Astrocyte (in vitro differentiated cells and primary cell): ENCODE measurements around the gene TSSK3. TPM values are rescaled to one million over a fixed set of nuclear protein-coding genes. Genes with fewer than 3 reads are reported as not detected.

Source experiments
- DNase-seq: peaks from one replicate; pipeline ENCODE4 v3.0.0-alpha.2; 2010; ENCODE audit warnings: low read depth
- FAIRE-seq: peaks from 2 replicates; lab custom pipeline; 2011; peaks lifted over from hg19 to GRCh38; lab: Jason Lieb, UNC
- H2AFZ ChIP-seq: 2 replicates; pipeline ENCODE4 v1.6.0; 2012; ENCODE audit warnings: low read depth, low read length, inconsistent platforms
- H3K27ac ChIP-seq: 2 replicates; pipeline ENCODE4 v1.5.1; 2011; ENCODE audit warnings: low read depth, low read length, inconsistent platforms
- H3K27me3 ChIP-seq: 2 replicates; pipeline ENCODE4 v1.6.0; 2011; ENCODE audit warnings: low read length, inconsistent platforms; ENCODE audit not compliant: insufficient read depth
- H3K36me3 ChIP-seq: 2 replicates; pipeline ENCODE4 v1.5.1; 2011; ENCODE audit warnings: low read length, inconsistent platforms; ENCODE audit not compliant: insufficient read depth
- H3K4me1 ChIP-seq: 2 replicates; pipeline ENCODE4 v1.5.1; 2011; ENCODE audit warnings: low read length, inconsistent platforms; ENCODE audit not compliant: insufficient read depth
- H3K4me2 ChIP-seq: 2 replicates; pipeline ENCODE4 v1.6.0; 2012; ENCODE audit warnings: low read length, inconsistent platforms
- H3K4me3 ChIP-seq: 2 replicates; pipeline ENCODE4 v1.5.1; 2011; ENCODE audit warnings: low read depth, mild to moderate bottlenecking, low read length, inconsistent platforms; ENCODE audit not compliant: insufficient read depth
- H3K79me2 ChIP-seq: 2 replicates; pipeline ENCODE4 v1.6.0; 2012; ENCODE audit warnings: mild to moderate bottlenecking, low read length, inconsistent platforms; ENCODE audit not compliant: insufficient read depth
- H3K9ac ChIP-seq: 2 replicates; pipeline ENCODE4 v1.6.0; 2012; ENCODE audit warnings: mild to moderate bottlenecking, low read length, inconsistent platforms
- H3K9me3 ChIP-seq: 2 replicates; pipeline ENCODE4 v1.5.1; 2012; ENCODE audit warnings: low read depth, mild to moderate bottlenecking, low read length, inconsistent platforms; ENCODE audit not compliant: insufficient read depth
- H4K20me1 ChIP-seq: 2 replicates; pipeline ENCODE4 v1.6.0; 2012; ENCODE audit warnings: low read length, inconsistent platforms; ENCODE audit not compliant: insufficient read depth
- H3K27ac Mint-ChIP-seq: one replicate; pipeline ENCODE4 v1.8.0; 2021; ENCODE audit warnings: mild to moderate bottlenecking, mixed read lengths; ENCODE audit not compliant: unreplicated experiment
- H3K27me3 Mint-ChIP-seq: one replicate; pipeline ENCODE4 v1.8.0; 2021; ENCODE audit warnings: low read depth, mixed read lengths; ENCODE audit not compliant: unreplicated experiment
- H3K36me3 Mint-ChIP-seq: one replicate; pipeline ENCODE4 v1.8.0; 2021; ENCODE audit warnings: low read depth, mixed read lengths; ENCODE audit not compliant: unreplicated experiment
- H3K4me1 Mint-ChIP-seq: one replicate; pipeline ENCODE4 v1.8.0; 2021; ENCODE audit warnings: low read depth, mixed read lengths; ENCODE audit not compliant: unreplicated experiment
- H3K4me3 Mint-ChIP-seq: one replicate; pipeline ENCODE4 v1.8.0; 2021; ENCODE audit warnings: mild to moderate bottlenecking, moderate library complexity, mixed read lengths; ENCODE audit not compliant: unreplicated experiment
- H3K9me3 Mint-ChIP-seq: one replicate; pipeline ENCODE4 v1.8.0; 2021; ENCODE audit warnings: mild to moderate bottlenecking, mixed read lengths; ENCODE audit not compliant: unreplicated experiment
- EZH2 ChIP-seq: IDR thresholded peaks from 2 replicates; pipeline ENCODE4 v1.6.1; 2012; ENCODE audit warnings: mild to moderate bottlenecking, low read length, inconsistent platforms; ENCODE audit not compliant: insufficient read depth
- total RNA-seq: library from RNA; stranded (reverse); gene quantifications from 2 replicates; pipeline ENCODE4 v1.2.1, GENCODE V29; 2021
- TF ChIP-seq, protein P1 (sequence below): IDR thresholded peaks from 2 replicates; pipeline ENCODE4 v1.5.1; 2011; ENCODE audit warnings: low read depth, mild to moderate bottlenecking, inconsistent platforms, low read length, moderate library complexity; ENCODE audit not compliant: insufficient read depth

TSSK3 gene
- total RNA-seq, 1 donor from 2014 or later = 0.32 TPM

DNA sequence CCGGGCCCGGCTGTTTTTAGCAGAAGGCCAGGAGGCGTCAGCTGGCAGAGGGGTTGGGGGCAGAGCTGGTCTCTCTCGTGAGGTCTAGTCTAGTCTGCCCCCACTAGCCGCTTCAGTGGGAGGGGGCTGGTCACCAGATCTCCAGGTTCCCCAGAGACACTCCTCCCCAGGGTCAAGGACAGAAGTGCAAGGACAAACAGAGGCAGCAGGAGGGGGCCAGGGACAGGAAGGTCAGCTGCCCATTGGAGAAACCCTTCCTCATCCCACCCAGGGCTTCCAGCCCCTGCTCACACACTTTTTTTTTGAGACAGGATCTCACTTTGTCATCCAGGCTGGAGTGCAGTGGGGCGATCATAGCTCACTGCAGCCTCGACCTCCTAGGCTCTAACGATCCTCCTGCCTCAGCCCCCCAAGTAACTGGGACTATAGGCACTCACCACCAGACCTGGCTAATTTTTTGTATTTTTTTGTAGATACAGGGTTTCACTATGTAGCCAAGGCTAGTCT is 10.0 kb upstream of the TSSK3 start:
- peaks cover 8% of the 10 kb centered on the region for H3K36me3 Mint-ChIP-seq
- peaks cover 27% of the 10 kb centered on the region for H3K4me1 Mint-ChIP-seq
- peak overlapping the region; percentile 93 for H3K4me2 ChIP-seq
- no peaks in the 10 kb centered on the region for H3K79me2 ChIP-seq
- no peak overlapping the region for H3K27ac ChIP-seq
- H3K9me3 Mint-ChIP-seq = no peaks in the 10 kb centered on the region
- peak overlapping the region; percentile 89 for H3K9ac ChIP-seq
- H3K4me3 Mint-ChIP-seq = peak overlapping the region; percentile 72
- peak overlapping the region; percentile 62 for H3K4me3 ChIP-seq
- FAIRE-seq (no peak), DNase-seq (no peak)
- H3K27ac Mint-ChIP-seq = peak overlapping the region; percentile 5
- TF ChIP-seq, protein P1, sequence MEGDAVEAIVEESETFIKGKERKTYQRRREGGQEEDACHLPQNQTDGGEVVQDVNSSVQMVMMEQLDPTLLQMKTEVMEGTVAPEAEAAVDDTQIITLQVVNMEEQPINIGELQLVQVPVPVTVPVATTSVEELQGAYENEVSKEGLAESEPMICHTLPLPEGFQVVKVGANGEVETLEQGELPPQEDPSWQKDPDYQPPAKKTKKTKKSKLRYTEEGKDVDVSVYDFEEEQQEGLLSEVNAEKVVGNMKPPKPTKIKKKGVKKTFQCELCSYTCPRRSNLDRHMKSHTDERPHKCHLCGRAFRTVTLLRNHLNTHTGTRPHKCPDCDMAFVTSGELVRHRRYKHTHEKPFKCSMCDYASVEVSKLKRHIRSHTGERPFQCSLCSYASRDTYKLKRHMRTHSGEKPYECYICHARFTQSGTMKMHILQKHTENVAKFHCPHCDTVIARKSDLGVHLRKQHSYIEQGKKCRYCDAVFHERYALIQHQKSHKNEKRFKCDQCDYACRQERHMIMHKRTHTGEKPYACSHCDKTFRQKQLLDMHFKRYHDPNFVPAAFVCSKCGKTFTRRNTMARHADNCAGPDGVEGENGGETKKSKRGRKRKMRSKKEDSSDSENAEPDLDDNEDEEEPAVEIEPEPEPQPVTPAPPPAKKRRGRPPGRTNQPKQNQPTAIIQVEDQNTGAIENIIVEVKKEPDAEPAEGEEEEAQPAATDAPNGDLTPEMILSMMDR = no peak
- TF ChIP-seq EZH2 = no peak
- peak overlapping the region; percentile 90 for H2AFZ ChIP-seq
- H3K4me1 ChIP-seq = peaks cover 31% of the 10 kb centered on the region
- no peaks in the 10 kb centered on the region for H3K27me3 ChIP-seq
- H3K36me3 ChIP-seq = no peaks in the 10 kb centered on the region
- H3K9me3 ChIP-seq = no peaks in the 10 kb centered on the region
- no peaks in the 10 kb centered on the region for H4K20me1 ChIP-seq
- H3K27me3 Mint-ChIP-seq = no peaks in the 10 kb centered on the region

DNA sequence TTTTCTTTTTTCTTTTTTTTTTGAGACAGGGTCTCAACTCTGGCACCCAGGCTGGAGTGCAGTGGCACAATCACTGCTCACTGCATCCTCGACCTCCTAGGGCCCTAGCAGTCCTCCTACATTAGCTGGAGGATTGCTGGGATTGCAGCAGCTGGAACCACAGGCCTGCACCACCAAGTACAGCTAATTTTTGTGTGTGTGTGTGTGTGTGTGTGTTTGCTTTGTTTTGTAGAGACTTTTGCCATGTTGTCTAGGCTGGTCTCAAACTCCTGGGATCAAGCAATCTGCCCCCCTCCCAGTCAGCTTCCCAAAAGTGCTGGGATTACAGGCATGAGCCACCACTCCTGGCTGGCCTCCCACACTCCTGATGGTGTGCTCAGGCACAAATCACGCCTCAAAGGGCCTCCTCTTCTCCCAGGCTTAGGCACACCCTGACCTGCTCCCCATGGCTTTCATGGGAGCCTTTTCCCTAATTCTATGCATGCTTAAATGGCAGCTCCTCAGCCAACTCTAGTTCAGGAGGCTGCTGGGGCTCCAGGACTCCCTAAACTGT is 9.4 kb upstream of the TSSK3 start:
- Histone ChIP-seq H4K20me1 (no peaks in the 10 kb centered on the region), H3K27me3 (no peaks in the 10 kb centered on the region), H3K4me3 (no peak overlapping the region), H3K9ac (no peak overlapping the region), H3K4me1 (peaks cover 31% of the 10 kb centered on the region), H3K4me2 (no peak overlapping the region), H3K9me3 (no peaks in the 10 kb centered on the region), H3K36me3 (no peaks in the 10 kb centered on the region), H2AFZ (no peak overlapping the region), H3K27ac (no peak overlapping the region), H3K79me2 (no peaks in the 10 kb centered on the region)
- Mint-ChIP-seq H3K4me3 (peak overlapping the region; percentile 72), H3K27ac (peak overlapping the region; percentile 80), H3K4me1 (peaks cover 27% of the 10 kb centered on the region), H3K27me3 (no peaks in the 10 kb centered on the region), H3K36me3 (peaks cover 8% of the 10 kb centered on the region), H3K9me3 (no peaks in the 10 kb centered on the region)
- FAIRE-seq (no peak), DNase-seq (no peak)
- no peak for TF ChIP-seq EZH2
- TF ChIP-seq, protein P1 = no peak

DNA sequence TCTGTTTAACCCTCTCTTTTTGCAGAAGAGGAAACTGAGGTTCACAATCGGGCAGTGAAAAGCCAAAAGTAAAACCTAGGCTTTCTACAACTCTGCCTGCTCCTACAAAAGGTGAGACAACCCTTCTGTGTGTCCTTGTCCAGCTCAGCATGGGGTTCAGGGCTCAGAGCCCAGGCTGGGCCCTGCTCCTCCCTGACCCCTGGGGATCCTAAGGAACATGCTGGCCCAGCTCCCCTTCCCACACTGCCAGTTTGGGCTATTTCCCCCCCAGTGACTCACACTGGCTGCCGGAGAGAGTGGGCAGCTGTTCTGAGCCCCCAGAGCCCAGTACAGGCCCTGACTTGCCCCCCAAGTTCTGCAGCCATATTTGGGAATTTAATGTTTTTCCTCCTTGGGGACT is 8.9 kb upstream of the TSSK3 start:
- peak overlapping the region; percentile 58 for H3K4me3 Mint-ChIP-seq
- Histone ChIP-seq H3K27ac (no peak overlapping the region), H3K9me3 (no peaks in the 10 kb centered on the region), H3K36me3 (no peaks in the 10 kb centered on the region), H3K4me2 (peak overlapping the region; percentile 34), H4K20me1 (peaks cover 4% of the 10 kb centered on the region), H3K79me2 (no peaks in the 10 kb centered on the region), H3K4me1 (peaks cover 31% of the 10 kb centered on the region), H2AFZ (no peak overlapping the region), H3K9ac (peak overlapping the region; percentile 17), H3K4me3 (no peak overlapping the region), H3K27me3 (no peaks in the 10 kb centered on the region)
- no peaks in the 10 kb centered on the region for H3K27me3 Mint-ChIP-seq
- H3K4me1 Mint-ChIP-seq = peaks cover 27% of the 10 kb centered on the region
- TF ChIP-seq EZH2 = no peak
- DNase-seq = no peak
- peaks cover 8% of the 10 kb centered on the region for H3K36me3 Mint-ChIP-seq
- no peak for FAIRE-seq
- no peaks in the 10 kb centered on the region for H3K9me3 Mint-ChIP-seq
- H3K27ac Mint-ChIP-seq = peak overlapping the region; percentile 80
